Large intestine (tissue), 3 donors: Measurements from ENCODE around the gene MEAK7. TPM values are rescaled to one million over a fixed set of nuclear protein-coding genes. Genes with fewer than 3 reads are reported as not detected.

Experiments used
- DNase-seq, 2 donors: peaks; one replicate each; pipeline versions ENCODE4 v3.0.0 to v3.0.0-alpha.2; 2013
- H3K27ac ChIP-seq: one replicate; pipeline ENCODE4 v1.5.1; 2013; ENCODE audit warnings: low read length
- H3K27me3 ChIP-seq: 2 replicates; pipeline ENCODE4 v1.6.1; 2013; ENCODE audit warnings: low read length; ENCODE audit not compliant: control insufficient read depth, insufficient read depth
- H3K36me3 ChIP-seq: 2 replicates; pipeline ENCODE4 v1.6.1; 2013; ENCODE audit warnings: low read length; ENCODE audit not compliant: control insufficient read depth, insufficient read depth
- H3K4me1 ChIP-seq: one replicate; pipeline ENCODE4 v1.6.1; 2013; ENCODE audit warnings: low read length; ENCODE audit not compliant: control insufficient read depth, insufficient read depth
- H3K4me3 ChIP-seq: one replicate; pipeline ENCODE4 v1.5.1; 2013; ENCODE audit warnings: low read length
- H3K9me3 ChIP-seq: one replicate; pipeline ENCODE4 v1.6.1; 2013; ENCODE audit warnings: mild to moderate bottlenecking, low read depth, low read length, moderate library complexity; ENCODE audit not compliant: control insufficient read depth
- WGBS: methylation state at CpG from one replicate; pipeline ENCODE4 v1.1.5; 2013; ENCODE audit warnings: low lambda C conversion rate; ENCODE audit not compliant: insufficient coverage; 5-methylcytosine and 5-hydroxymethylcytosine counted together
- polyA plus RNA-seq: library from polyadenylated mRNA; unstranded; fragments of 120-200 nt; gene quantifications from one replicate; pipeline ENCODE4 v1.2.1, GENCODE V29; 2013

Gene MEAK7
- polyA plus RNA-seq, 1 donor: 9.0 TPM

- WGBS: no CpG with 5 or more reads among the region's 6 CpGs
- DNase-seq: no peak
- H3K9me3 ChIP-seq: no peaks in the 10 kb centered on the region
Observed at GRCh38 chr16:84465154-84465553, 39.3 kb downstream of the MEAK7 start.

GRCh38 chr16:84464116-84464515 is 40.3 kb downstream of the MEAK7 start:
- no peaks in the 10 kb centered on the region for H3K4me1 ChIP-seq
- H3K9me3 ChIP-seq: no peaks in the 10 kb centered on the region
- no CpG with 5 or more reads among the region's 6 CpGs for WGBS
- peaks cover 14% of the 10 kb centered on the region for H3K36me3 ChIP-seq
- H3K27me3 ChIP-seq: no peaks in the 10 kb centered on the region
- no peak overlapping the region for H3K4me3 ChIP-seq
- DNase-seq: no peak
- no peak overlapping the region for H3K27ac ChIP-seq

More at GRCh38 chr16:84465154-84465553, 39.3 kb downstream of the MEAK7 start:
- Histone ChIP-seq H3K27ac (no peak overlapping the region), H3K4me3 (no peak overlapping the region), H3K4me1 (no peaks in the 10 kb centered on the region), H3K36me3 (peaks cover 12% of the 10 kb centered on the region), H3K27me3 (no peaks in the 10 kb centered on the region)

- DNase-seq: no peak
- Histone ChIP-seq H3K36me3 (peaks cover 15% of the 10 kb centered on the region), H3K4me1 (no peaks in the 10 kb centered on the region), H3K9me3 (no peaks in the 10 kb centered on the region), H3K27me3 (no peaks in the 10 kb centered on the region), H3K4me3 (no peak overlapping the region), H3K27ac (no peak overlapping the region)
- no CpG with 5 or more reads among the region's 7 CpGs for WGBS
Observed at GRCh38 chr16:84463221-84463620, 41.2 kb downstream of the MEAK7 start.

DNA sequence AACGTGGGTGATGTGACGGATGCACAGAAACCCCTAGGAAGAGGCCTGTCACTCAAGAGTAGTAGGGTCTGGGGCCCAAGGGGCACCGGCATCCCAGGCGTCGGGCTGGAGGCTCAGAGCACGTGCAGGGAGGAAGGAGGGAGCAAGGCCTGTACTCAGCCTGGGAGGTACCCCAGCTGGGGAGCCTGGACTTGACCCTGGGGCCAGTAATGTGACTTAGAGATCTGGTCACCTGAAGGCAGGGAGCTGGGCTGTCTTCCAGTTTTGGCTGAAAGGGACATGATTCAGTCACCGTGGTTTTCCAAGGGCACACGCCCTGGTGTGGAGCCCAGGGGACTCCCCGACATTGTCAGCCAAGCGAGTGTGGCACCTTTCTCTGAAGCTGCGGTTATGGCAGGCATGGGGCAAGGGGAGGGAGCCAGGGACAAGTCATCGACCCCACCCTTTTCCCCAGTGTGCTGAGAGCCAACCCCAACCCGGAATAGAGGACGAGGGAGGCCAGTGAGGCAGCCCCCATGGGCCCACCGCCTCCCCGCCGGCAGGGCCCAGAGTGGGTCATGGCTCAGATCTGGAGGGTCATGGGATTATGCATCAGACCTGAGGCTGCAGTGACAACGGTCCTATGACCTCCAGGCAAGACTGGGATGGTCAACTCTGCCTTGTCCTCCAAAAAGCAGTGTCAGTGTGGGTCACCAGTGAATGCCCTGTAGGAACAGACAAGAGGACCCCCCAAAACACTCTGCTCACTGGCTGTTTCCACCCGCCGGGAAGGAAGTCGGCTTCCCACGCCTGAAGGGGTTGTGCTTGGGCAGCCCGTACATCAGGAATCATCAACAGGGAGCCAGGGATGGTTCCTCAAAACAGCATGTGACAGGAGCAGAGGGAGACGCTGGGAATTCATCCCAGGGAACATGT is 41.9 kb downstream of the MEAK7 start:
- no peak for DNase-seq
- H3K36me3 ChIP-seq: peaks cover 15% of the 10 kb centered on the region
- H3K9me3 ChIP-seq: no peaks in the 10 kb centered on the region
- no peak overlapping the region for H3K27ac ChIP-seq
- no peaks in the 10 kb centered on the region for H3K4me1 ChIP-seq
- no CpG with 5 or more reads among the region's 24 CpGs for WGBS
- H3K4me3 ChIP-seq: no peak overlapping the region
- H3K27me3 ChIP-seq: no peaks in the 10 kb centered on the region

- Histone ChIP-seq H3K36me3 (peaks cover 15% of the 10 kb centered on the region), H3K9me3 (no peaks in the 10 kb centered on the region), H3K27me3 (no peaks in the 10 kb centered on the region), H3K27ac (no peak overlapping the region), H3K4me3 (no peak overlapping the region), H3K4me1 (no peaks in the 10 kb centered on the region)
- DNase-seq: no peak
- no CpG with 5 or more reads among the region's 30 CpGs for WGBS
Observed at GRCh38 chr16:84461413-84462295, 42.8 kb downstream of the MEAK7 start.

DNA sequence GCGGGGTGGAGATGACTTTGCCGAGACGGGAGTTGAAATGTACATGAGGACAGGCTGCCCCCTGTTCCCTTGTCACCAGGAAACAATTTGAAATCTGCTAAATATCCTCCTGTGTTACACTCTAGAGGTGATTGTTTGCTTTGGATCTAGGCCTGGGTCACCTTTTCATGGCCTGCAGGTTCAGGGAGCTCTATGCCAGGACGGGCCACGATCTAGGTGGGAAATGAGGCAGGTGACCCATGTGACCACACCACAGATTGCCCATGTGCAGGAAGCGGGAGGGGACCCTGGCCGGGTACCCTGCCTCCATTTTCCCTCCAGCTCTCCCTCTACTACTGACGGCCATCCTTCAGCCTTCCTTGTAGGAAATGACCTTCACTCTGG is 43.4 kb downstream of the MEAK7 start:
- Histone ChIP-seq H3K27ac (no peak overlapping the region), H3K4me1 (no peaks in the 10 kb centered on the region), H3K4me3 (no peak overlapping the region), H3K27me3 (no peaks in the 10 kb centered on the region), H3K9me3 (no peaks in the 10 kb centered on the region), H3K36me3 (peaks cover 15% of the 10 kb centered on the region)
- DNase-seq: no peak
- WGBS: no CpG with 5 or more reads among the region's 8 CpGs

DNA sequence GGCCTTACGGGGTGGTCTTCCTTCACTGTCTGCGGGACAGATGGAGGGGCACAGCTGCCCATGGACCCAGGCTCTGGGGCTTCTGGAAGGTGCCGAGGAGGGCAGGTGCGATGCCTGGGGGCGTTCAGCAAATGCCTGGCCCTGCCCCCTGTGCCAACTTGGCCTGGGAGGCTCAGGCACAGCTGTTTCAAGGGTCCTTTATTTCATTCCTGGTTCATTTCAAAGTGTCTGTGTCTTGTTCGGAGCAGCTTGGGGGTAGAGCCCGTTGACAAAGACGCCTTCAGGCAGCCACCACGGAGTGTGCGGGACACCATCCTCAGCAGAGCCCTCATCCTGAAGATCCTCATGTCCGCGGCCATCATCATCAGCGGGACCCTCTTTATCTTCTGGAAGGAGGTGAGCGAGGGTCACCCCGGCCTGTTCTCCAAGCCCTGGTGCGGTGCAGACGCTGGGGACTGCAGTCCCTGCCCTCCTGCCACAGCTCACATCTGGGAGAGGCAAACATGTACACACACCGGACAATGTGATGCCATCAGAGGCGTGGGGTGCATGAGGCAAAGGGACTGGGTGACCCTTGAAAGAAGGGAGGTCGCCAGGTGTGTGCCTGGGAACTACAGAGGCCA is 43.9 kb downstream of the MEAK7 start:
- H3K4me1 ChIP-seq: no peaks in the 10 kb centered on the region

GRCh38 chr16:84459941-84460405 is 44.5 kb downstream of the MEAK7 start:
- Histone ChIP-seq H3K4me1 (no peaks in the 10 kb centered on the region), H3K27ac (no peak overlapping the region), H3K36me3 (peaks cover 15% of the 10 kb centered on the region), H3K27me3 (no peaks in the 10 kb centered on the region), H3K9me3 (no peaks in the 10 kb centered on the region), H3K4me3 (no peak overlapping the region)
- no peak for DNase-seq
- no CpG with 5 or more reads among the region's 14 CpGs for WGBS

More for the DNA sequence above, 43.9 kb downstream of the MEAK7 start:
- H3K9me3 ChIP-seq: no peaks in the 10 kb centered on the region
- no peak for DNase-seq
- H3K4me3 ChIP-seq: no peak overlapping the region
- H3K36me3 ChIP-seq: peaks cover 15% of the 10 kb centered on the region
- 100% methylated on average over 1 of the region's 20 CpGs for WGBS
- H3K27me3 ChIP-seq: no peaks in the 10 kb centered on the region
- no peak overlapping the region for H3K27ac ChIP-seq

GRCh38 chr16:84459533-84459894 is 44.9 kb downstream of the MEAK7 start:
- no CpG with 5 or more reads among the region's 2 CpGs for WGBS
- DNase-seq: no peak
- Histone ChIP-seq H3K4me1 (no peaks in the 10 kb centered on the region), H3K9me3 (no peaks in the 10 kb centered on the region), H3K27me3 (no peaks in the 10 kb centered on the region), H3K4me3 (no peak overlapping the region), H3K27ac (no peak overlapping the region), H3K36me3 (peaks cover 12% of the 10 kb centered on the region)
